Body of pancreas (tissue), 4 donors: ENCODE data around the gene TSPAN31.

Experiments
- POLR2A ChIP-seq, 3 donors: fragments of 450-650 bp; IDR thresholded peaks; one replicate each; pipeline ENCODE4 v1.6.1; 2016; ENCODE audit warnings: antibody characterized with exemption in 3 of 3, mild to moderate bottlenecking in 2 of 3
- TF ChIP-seq, protein P1 (sequence below), 7 experiments: fragments of 450-650 bp in 4 of 7; fragments of 200-600 bp in 3 of 7; sonication (generic) in 3 of 7; IDR thresholded peaks; one replicate each; pipeline ENCODE4 v1.5.1; 2016 to 2019; ENCODE audit warnings: antibody characterized with exemption in 7 of 7

DNA sequence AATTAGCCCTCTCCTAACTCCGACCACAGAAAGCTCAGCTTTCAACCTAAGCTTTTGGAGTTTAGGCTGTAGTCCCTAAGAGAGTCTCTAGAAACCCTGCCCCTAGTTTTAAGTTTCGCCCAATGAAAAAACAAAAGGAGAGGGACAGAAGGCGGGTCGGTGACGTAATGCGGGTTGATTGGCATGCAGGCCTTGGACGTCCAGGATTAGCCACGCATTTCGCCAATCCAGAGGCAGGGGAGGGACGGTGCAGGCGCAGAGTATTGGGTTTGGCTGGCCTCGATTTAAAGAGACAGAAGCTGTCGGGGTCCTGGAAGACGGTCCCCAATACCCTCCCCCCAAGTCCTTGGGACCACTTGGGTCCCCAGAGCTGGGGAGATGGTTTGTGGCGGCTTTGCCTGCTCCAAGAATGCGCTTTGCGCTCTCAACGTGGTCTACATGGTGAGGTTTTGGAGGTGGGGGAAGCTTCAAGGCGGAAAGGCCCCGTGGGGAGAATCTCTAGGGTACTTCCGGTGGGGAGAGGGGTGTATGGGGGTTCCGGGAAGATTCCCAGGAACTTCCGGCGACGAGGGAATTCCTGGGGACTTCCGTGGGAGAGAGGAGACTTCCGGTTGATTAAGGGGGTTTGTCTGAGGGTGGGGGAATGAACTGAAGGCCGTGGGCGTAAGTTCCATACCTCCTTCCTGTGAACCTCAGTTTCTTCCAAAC lies at the start of gene TSPAN31:
- TF ChIP-seq, protein P1, sequence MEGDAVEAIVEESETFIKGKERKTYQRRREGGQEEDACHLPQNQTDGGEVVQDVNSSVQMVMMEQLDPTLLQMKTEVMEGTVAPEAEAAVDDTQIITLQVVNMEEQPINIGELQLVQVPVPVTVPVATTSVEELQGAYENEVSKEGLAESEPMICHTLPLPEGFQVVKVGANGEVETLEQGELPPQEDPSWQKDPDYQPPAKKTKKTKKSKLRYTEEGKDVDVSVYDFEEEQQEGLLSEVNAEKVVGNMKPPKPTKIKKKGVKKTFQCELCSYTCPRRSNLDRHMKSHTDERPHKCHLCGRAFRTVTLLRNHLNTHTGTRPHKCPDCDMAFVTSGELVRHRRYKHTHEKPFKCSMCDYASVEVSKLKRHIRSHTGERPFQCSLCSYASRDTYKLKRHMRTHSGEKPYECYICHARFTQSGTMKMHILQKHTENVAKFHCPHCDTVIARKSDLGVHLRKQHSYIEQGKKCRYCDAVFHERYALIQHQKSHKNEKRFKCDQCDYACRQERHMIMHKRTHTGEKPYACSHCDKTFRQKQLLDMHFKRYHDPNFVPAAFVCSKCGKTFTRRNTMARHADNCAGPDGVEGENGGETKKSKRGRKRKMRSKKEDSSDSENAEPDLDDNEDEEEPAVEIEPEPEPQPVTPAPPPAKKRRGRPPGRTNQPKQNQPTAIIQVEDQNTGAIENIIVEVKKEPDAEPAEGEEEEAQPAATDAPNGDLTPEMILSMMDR (IDR thresholded peaks at IDR 0.05), result peak in 3 of 7 experiments; percentile 24 to 35 (median 29)
- TF ChIP-seq POLR2A (IDR thresholded peaks at IDR 0.05), result peak; percentile 44 to 72 (median 67)
